ENCODE results near the gene CMC4.

Gene CMC4

GRCh38 chrX:155026727-155027508 is 44.0 kb downstream of the CMC4 start, which contains the start of gene FUNDC2:
Gene FUNDC2, plus strand, starts transcription at chrX:155026844. Its CDS starts 95 bp downstream, at chrX:155026939.
- peak within 1 kb of the TSS; percentile 55 for H3K4me3 ChIP-seq (ENCODE audit: low read length)
- TF ChIP-seq, protein P1, sequence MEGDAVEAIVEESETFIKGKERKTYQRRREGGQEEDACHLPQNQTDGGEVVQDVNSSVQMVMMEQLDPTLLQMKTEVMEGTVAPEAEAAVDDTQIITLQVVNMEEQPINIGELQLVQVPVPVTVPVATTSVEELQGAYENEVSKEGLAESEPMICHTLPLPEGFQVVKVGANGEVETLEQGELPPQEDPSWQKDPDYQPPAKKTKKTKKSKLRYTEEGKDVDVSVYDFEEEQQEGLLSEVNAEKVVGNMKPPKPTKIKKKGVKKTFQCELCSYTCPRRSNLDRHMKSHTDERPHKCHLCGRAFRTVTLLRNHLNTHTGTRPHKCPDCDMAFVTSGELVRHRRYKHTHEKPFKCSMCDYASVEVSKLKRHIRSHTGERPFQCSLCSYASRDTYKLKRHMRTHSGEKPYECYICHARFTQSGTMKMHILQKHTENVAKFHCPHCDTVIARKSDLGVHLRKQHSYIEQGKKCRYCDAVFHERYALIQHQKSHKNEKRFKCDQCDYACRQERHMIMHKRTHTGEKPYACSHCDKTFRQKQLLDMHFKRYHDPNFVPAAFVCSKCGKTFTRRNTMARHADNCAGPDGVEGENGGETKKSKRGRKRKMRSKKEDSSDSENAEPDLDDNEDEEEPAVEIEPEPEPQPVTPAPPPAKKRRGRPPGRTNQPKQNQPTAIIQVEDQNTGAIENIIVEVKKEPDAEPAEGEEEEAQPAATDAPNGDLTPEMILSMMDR (conservative IDR thresholded peaks at IDR 0.05; ENCODE audit: low read depth, low read length), result no peak
- peak; percentile 61 for DNase-seq (ENCODE audit: low read depth)

DNA sequence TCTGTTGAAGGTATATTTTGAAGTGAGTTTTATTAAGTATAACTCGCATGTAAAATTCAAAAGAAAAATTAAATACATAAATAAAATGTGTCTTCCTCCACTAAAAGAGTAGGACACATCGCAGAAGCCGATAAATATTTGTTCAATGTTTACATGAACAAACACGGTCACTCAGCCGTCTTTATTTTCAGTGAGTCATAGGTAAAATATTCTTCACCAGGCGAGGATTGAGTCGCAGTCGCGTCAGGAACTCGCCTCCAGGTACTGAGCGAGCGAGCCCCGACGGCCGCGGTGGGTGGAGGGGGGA is 44.6 kb downstream of the CMC4 start:
- TF ChIP-seq, protein P1 (conservative IDR thresholded peaks at IDR 0.05; ENCODE audit: low read depth, low read length), result no peak
- no peak for DNase-seq (ENCODE audit: low read depth)
- peak overlapping the region; percentile 55 for H3K4me3 ChIP-seq (ENCODE audit: low read length)

DNA sequence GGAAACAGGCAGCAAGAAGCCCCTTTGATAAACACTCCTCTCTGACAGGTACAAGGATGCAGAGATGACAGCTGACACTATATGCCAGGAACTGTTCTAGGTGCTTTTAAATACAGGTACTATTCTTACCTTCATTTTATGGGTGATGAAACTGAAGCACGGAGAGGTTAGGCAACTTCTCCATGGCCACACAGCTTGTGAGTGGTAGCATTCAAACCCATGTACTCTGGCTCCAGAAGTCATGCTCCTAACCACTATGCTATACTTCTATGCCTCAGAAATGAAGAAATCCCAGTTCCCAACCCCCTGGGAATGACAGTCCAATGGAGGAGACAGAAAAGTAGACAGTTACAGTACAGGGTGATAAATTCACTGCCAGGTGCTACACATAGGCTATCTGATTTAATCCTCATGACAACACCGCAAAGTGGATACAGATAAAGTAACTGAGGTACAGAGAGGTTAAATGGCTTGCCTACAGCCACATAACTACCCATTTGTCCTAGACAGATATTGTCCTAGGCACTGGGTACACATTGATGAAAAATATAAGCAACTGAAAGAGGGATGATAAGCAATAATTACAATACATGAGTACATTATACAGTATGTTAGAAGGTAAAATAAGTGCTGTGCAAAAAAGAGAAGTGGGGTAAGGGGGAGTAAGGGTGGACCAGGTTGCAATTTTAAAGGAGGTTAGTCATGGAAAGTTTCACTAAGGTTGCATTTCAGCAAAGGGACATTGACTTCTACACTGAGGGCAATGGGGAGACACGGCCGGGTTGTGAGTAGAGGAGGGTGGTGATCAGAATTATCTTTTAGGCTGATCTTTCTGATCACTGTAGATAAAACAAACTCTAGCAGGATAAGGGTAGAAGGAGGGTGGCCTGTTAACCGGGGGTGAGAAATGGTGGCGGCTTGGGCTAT is 46.8 kb downstream of the CMC4 start:
- TF ChIP-seq, protein P1 (conservative IDR thresholded peaks at IDR 0.05; ENCODE audit: low read depth, low read length), result no peak
- no peak overlapping the region for H3K4me3 ChIP-seq (ENCODE audit: low read length)
- no peak for DNase-seq (ENCODE audit: low read depth)

GRCh38 chrX:155022585-155022984 is 48.4 kb downstream of the CMC4 start, which contains the start of gene F8:
Gene F8, minus strand, starts transcription at chrX:155022723. Its CDS starts 171 bp downstream, at chrX:155022552.
- TF ChIP-seq, protein P1 (conservative IDR thresholded peaks at IDR 0.05; ENCODE audit: low read depth, low read length), result no peak
- DNase-seq (ENCODE audit: low read depth), result no peak
- no peak within 1 kb of the TSS for H3K4me3 ChIP-seq (ENCODE audit: low read length)

DNA sequence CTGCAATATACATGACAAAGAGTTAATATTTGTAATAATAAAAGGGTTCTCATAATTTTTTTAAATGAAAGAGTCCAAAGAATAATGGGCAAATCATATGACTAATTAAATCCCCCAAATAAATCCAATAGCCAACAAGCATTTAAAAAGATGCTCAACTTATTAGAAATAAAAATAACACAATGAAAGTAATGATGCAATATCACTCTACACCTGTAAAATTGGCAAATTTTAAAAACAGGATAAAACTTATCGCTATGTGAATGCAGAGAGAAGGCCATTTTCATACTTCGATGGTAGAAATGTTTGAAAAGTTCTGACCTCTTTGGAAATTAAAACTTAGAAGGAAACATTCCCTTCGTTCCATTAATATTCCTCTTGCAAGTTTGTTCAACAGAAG is 50.3 kb downstream of the CMC4 start:
- TF ChIP-seq, protein P1 (conservative IDR thresholded peaks at IDR 0.05; ENCODE audit: low read depth, low read length), result no peak
- no peak overlapping the region for H3K4me3 ChIP-seq (ENCODE audit: low read length)
- no peak for DNase-seq (ENCODE audit: low read depth)
